NT2/D1 (cell line): Measurements from ENCODE around the gene DLG2.
"Not testable (repeated sequence)": the region's sequence is repeated elsewhere in the genome, so short reads cannot be mapped to it uniquely, and the experiment has no call there.

ENCODE experiments used
- DNase-seq: peaks from one replicate; pipeline ENCODE4 v3.0.0-alpha.2; 2011; ENCODE audit warnings: low read depth, low spot score
- H3K27me3 ChIP-seq: 2 replicates; pipeline ENCODE4 v1.6.0; 2011; ENCODE audit warnings: mild to moderate bottlenecking; ENCODE audit not compliant: insufficient read length, insufficient read depth
- H3K36me3 ChIP-seq: 2 replicates; pipeline ENCODE4 v1.6.1; 2011; ENCODE audit warnings: mild to moderate bottlenecking, low read length, mixed read lengths; ENCODE audit not compliant: insufficient read depth, insufficient read length
- H3K4me1 ChIP-seq: 2 replicates; pipeline ENCODE4 v1.5.1; 2011; ENCODE audit not compliant: insufficient read depth, insufficient read length
- H3K4me3 ChIP-seq: 2 replicates; pipeline ENCODE4 v1.5.1; 2011; ENCODE audit warnings: low read depth; ENCODE audit not compliant: insufficient read length
- H3K9ac ChIP-seq: 2 replicates; pipeline ENCODE4 v1.6.0; 2011; ENCODE audit warnings: low read depth; ENCODE audit not compliant: insufficient read length
- H3K9me3 ChIP-seq: 2 replicates; pipeline ENCODE4 v1.5.1; 2011; ENCODE audit warnings: mild to moderate bottlenecking, low read length; ENCODE audit not compliant: insufficient read depth
- SUZ12 ChIP-seq: IDR thresholded peaks from 2 replicates; pipeline ENCODE4 v1.6.1; 2011; ENCODE audit not compliant: insufficient read length, insufficient read depth; ENCODE audit errors: extremely low read depth
- YY1 ChIP-seq: IDR thresholded peaks from 2 replicates; pipeline ENCODE4 v1.6.1; 2011; ENCODE audit not compliant: insufficient read length, insufficient read depth
- ZNF274 ChIP-seq: IDR thresholded peaks from 2 replicates; pipeline ENCODE4 v1.6.1; 2011; ENCODE audit warnings: mild to moderate bottlenecking, low read depth, low read length

The DLG2 gene

DNA sequence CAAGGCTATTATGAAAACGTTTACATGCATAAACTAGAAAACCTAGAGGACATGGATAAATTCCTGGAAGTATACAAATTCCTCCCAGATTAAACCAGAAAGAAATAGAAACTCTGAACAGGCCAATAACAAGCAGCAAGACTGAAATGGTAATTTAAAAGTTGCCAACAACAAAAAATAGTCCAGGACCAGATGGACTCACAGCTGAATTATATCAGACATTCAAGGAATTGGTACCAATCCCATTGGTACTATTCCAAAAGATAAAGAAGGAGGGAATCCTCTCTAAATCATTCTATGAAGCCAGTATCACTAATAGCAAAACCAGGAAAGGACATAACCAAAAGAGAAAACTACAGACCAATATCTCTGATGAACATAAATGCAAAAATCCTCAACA is 236.0 kb downstream of the DLG2 start:
- DNase-seq = no peak

DNA sequence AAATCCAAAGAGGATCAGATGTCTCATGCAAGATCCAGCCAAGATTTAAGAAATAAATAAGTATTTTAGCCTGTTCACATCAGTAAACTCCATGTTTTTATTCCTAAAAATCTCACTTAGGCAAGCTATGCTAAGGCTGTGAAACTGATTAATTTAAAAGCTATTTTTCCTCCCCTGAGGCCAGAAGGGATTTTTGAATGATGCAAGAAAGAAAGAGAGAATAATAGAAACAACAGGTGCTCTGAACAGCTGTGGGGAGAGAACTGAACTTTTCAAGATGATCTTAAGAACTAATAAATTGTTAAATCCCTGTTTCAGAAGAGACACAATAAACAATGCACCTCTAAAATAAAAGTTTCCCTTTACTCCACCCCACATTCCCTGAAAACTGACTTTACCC is 241.6 kb downstream of the DLG2 start:
- TF ChIP-seq SUZ12 = no peak
- no peak for TF ChIP-seq YY1
- no peak for DNase-seq
- Histone ChIP-seq H3K36me3 (no peaks in the 10 kb centered on the region), H3K9me3 (no peaks in the 10 kb centered on the region), H3K4me1 (no peaks in the 10 kb centered on the region), H3K27me3 (no peaks in the 10 kb centered on the region), H3K4me3 (no peak overlapping the region), H3K9ac (no peak overlapping the region)

More for the DNA sequence above, 236.0 kb downstream of the DLG2 start:
- TF ChIP-seq ZNF274 (no peak), SUZ12 (no peak), YY1 (no peak)
- Histone ChIP-seq H3K4me1 (no peaks in the 10 kb centered on the region), H3K9ac (no peak overlapping the region), H3K4me3 (no peak overlapping the region), H3K9me3 (no peaks in the 10 kb centered on the region), H3K27me3 (no peaks in the 10 kb centered on the region), H3K36me3 (no peaks in the 10 kb centered on the region)

DNA sequence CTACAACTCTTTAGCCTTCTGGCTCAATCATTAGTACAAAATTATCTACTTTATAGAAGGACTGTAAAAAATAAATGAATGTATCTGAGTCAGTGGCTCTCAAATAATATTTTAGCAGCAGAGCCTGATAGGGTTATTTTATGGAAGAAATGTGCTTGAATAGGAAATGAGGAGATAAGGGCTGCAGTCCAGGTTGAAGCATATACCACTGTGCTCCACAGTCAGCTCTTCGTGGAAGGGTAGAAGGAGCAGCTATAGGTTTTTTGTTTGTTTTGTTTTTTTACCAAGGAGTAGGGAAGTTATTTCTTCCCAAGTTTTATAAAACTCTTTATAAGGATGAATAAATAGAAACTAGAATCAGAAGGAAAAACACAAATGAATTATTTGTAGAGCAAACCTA is 242.0 kb downstream of the DLG2 start:
- Histone ChIP-seq H3K9ac (no peak overlapping the region), H3K27me3 (no peaks in the 10 kb centered on the region), H3K4me3 (no peak overlapping the region), H3K4me1 (no peaks in the 10 kb centered on the region), H3K9me3 (no peaks in the 10 kb centered on the region), H3K36me3 (no peaks in the 10 kb centered on the region)
- TF ChIP-seq ZNF274 (no peak), SUZ12 (no peak), YY1 (no peak)
- no peak for DNase-seq

DNA sequence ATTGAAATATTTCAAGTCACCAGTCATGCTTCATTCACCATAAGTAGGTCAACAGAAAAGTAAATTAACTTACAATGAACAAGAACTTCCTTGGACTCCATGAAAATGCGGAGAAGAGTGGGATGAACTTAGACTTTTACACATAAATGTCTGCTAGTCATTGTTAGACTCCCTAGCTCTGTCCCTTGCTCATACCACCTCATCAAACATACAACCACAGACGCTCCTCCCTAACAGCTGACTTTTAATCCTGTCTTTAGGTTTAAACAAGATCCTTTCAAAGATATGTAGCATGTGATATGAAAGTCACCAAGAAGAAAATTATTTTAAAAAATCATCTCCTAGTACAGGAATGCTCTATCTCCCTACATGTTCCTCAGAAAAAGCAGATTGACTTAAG is 248.1 kb downstream of the DLG2 start:
- no peak for TF ChIP-seq SUZ12
- no peak for TF ChIP-seq YY1
- no peak for TF ChIP-seq ZNF274
- H3K9ac ChIP-seq = no peak overlapping the region
- H3K4me1 ChIP-seq = no peaks in the 10 kb centered on the region
- H3K9me3 ChIP-seq = no peaks in the 10 kb centered on the region
- no peaks in the 10 kb centered on the region for H3K27me3 ChIP-seq
- no peak overlapping the region for H3K4me3 ChIP-seq
- H3K36me3 ChIP-seq = no peaks in the 10 kb centered on the region
- no peak for DNase-seq

DNA sequence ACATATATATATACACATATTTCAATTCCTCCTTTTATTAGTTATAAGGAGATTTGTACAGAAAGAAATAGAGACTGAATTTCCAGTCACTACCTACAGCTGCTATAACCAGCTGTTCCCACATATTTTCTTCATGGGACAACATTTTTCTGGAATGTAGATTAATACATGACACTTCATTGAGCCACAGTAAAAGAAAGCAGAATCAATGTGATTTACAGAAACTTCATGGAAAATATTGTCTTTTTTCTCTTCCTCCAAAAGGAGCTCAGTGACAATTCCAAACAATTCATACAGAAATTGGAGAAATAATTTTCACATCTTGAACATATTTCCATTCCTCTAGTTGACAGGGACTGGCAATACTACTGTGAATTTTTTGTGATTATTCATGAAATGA is 249.2 kb downstream of the DLG2 start:
- Histone ChIP-seq H3K4me1 (no peaks in the 10 kb centered on the region), H3K9ac (no peak overlapping the region), H3K4me3 (no peak overlapping the region), H3K9me3 (no peaks in the 10 kb centered on the region), H3K36me3 (no peaks in the 10 kb centered on the region), H3K27me3 (no peaks in the 10 kb centered on the region)
- TF ChIP-seq SUZ12 (no peak), YY1 (no peak), ZNF274 (no peak)
- DNase-seq = no peak

DNA sequence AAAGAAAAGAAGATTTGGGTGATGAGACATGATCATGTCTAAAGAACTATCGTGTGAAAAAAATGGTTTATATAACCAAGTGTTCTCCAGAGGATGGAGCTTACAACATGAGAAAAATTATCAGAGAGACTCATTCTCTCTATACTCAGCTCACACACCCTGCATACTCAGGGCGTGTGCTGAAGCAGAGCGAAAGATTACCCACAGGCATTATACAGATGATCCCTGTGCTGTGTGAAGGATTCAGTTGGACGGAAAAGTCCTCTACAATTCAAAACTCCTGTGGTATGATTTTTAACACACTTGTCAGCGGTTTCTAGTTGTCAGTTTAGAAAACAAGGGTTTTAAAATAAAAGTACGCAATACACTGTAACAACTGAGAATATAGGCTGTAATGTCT is 267.3 kb downstream of the DLG2 start:
- Histone ChIP-seq H3K36me3 (no peaks in the 10 kb centered on the region), H3K27me3 (no peaks in the 10 kb centered on the region), H3K9me3 (no peaks in the 10 kb centered on the region), H3K9ac (no peak overlapping the region), H3K4me1 (no peaks in the 10 kb centered on the region), H3K4me3 (no peak overlapping the region)
- DNase-seq = no peak
- TF ChIP-seq ZNF274 = no peak
- no peak for TF ChIP-seq YY1
- TF ChIP-seq SUZ12 = no peak

DNA sequence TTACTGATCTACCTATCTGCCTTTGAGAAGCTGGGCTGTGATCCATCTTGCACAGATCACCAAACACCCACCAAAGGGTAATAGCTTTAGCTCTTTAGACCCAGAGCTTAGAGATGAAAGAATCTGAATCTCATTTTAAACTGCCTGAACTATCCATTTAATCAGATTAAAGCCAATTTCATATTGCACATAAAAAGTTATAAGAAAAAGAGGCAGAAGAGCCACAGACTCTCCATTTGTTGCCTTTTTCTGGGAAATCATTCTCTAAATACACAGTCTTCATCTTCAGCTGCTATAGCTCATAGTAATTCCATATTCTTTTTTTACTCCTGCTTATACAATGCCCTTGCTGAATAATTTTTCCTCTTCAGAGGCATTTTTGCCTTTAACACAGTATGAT is 271.2 kb downstream of the DLG2 start:
- Histone ChIP-seq H3K9ac (no peak overlapping the region), H3K36me3 (no peaks in the 10 kb centered on the region), H3K27me3 (no peaks in the 10 kb centered on the region), H3K9me3 (no peaks in the 10 kb centered on the region), H3K4me1 (no peaks in the 10 kb centered on the region), H3K4me3 (no peak overlapping the region)
- DNase-seq = no peak
- TF ChIP-seq SUZ12 (no peak), YY1 (no peak), ZNF274 (no peak)

DNA sequence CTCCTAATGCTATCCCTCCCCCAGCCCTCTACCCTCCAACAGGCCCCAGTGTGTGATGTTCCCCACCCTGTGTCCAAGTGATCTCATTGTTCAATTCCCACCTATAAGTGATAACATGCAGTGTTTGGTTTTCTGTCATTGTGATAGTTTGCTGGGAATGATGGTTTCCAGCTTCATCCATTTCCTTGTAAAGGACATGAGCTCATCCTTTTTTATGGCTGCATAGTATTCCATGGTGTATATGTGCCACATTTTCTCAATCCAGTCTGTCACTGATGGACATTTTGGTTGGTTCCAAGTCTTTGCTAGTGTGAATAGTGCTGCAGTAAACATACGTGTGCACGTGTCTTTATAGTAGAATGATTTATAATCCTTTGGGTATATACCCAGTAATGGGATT is 277.6 kb downstream of the DLG2 start:
- H3K27me3 ChIP-seq, H3K36me3 ChIP-seq, H3K4me3 ChIP-seq, DNase-seq, H3K9me3 ChIP-seq, H3K9ac ChIP-seq, H3K4me1 ChIP-seq: not testable (repeated sequence)
